HepG2 (cell line): ENCODE results near the gene POU2F2. TPM values are rescaled to one million over a fixed set of nuclear protein-coding genes. Genes with fewer than 3 reads are reported as not detected.

ENCODE experiments used
- ATAC-seq: fragments of 200-7000 bp; cut with Tn5 transposase; 3 replicates; pipeline ENCODE4 v1.9.1; 2020; ENCODE audit warnings: mild to moderate bottlenecking, moderate library complexity
- BruUV-seq: library from RNA; stranded (reverse); fragments of 400-500 nt; replicated peaks from 2 replicates; lab custom pipeline; 2021; lab: Mats Ljungman, UMichigan
- CTCF ChIA-PET: fragments of 300-600 bp; formaldehyde crosslinking; extraction: SDS; loops from one replicate; lab custom pipeline; 2021; ENCODE audit warnings: low total read pairs, inconsistent platforms, low intra/inter-chr PET ratio; lab: Yijun Ruan, JAX
- POLR2A ChIA-PET: fragments of 350-600 bp; sonication (Branson Sonifier 250); formaldehyde crosslinking; loops from one replicate; lab custom pipeline; 2020; ENCODE audit warnings: antibody characterized with exemption, inconsistent platforms; lab: Yijun Ruan, JAX
- DNase-seq: peaks from one replicate; pipeline ENCODE4 v3.0.0-alpha.2; 2015; ENCODE audit warnings: low spot score
- FAIRE-seq: peaks from 3 replicates; lab custom pipeline; 2011; peaks lifted over from hg19 to GRCh38; lab: Jason Lieb, UNC
- H2AFZ ChIP-seq: one replicate; pipeline ENCODE4 v1.6.1; 2011; ENCODE audit warnings: low read length, inconsistent platforms
- H3K27ac ChIP-seq: fragments of 300-600 bp; 3 replicates; pipeline ENCODE4 v1.8.0; 2011; ENCODE audit warnings: mixed run types, mild to moderate bottlenecking, mixed read lengths, low read length, inconsistent platforms; ENCODE audit not compliant: insufficient read depth; ENCODE audit errors: extremely low read length
- H3K27me3 ChIP-seq, 2 experiments: fragments of 200-600 bp in 1 of 2; 2 replicates in 1 of 2; 3 replicates in 1 of 2; pipeline versions ENCODE4 v1.6.0 to v1.8.0; 2011; ENCODE audit warnings: low read length in 2 of 2, mild to moderate bottlenecking in 2 of 2, moderate library complexity in 2 of 2, inconsistent platforms in 1 of 2; ENCODE audit not compliant: insufficient read depth in 2 of 2, control insufficient read depth in 1 of 2
- H3K36me3 ChIP-seq, 2 experiments: fragments of 200-600 bp in 1 of 2; replicated peaks in 1 of 2; 2 replicates in 1 of 2; 3 replicates in 1 of 2; pipeline versions ENCODE4 v1.5.1 to v1.8.0; 2011; ENCODE audit warnings: low read length in 2 of 2, inconsistent platforms in 1 of 2; ENCODE audit not compliant: insufficient read depth in 2 of 2, control insufficient read depth in 1 of 2
- H3K4me1 ChIP-seq: 2 replicates; pipeline ENCODE4 v1.5.1; 2012; ENCODE audit warnings: low read length, inconsistent platforms; ENCODE audit not compliant: insufficient read depth
- H3K4me2 ChIP-seq: 2 replicates; pipeline ENCODE4 v1.6.0; 2011; ENCODE audit warnings: low read depth, low read length, inconsistent platforms
- H3K4me3 ChIP-seq, 3 experiments: fragments of 200-600 bp in 1 of 3; sonication (generic), shearing (Covaris generic) in 1 of 3; replicated peaks in 1 of 3; 2 replicates each; pipeline ENCODE4 v1.5.1; 2011 to 2016; ENCODE audit warnings: low read length in 3 of 3, inconsistent platforms in 2 of 3, low read depth in 2 of 3, mild to moderate bottlenecking in 2 of 3, control low read depth in 1 of 3, mixed read lengths in 1 of 3; ENCODE audit not compliant: insufficient read depth in 1 of 3
- H3K79me2 ChIP-seq: one replicate; pipeline ENCODE4 v1.6.1; 2011; ENCODE audit warnings: low read length, inconsistent platforms; ENCODE audit not compliant: insufficient read depth
- H3K9ac ChIP-seq: 2 replicates; pipeline ENCODE4 v1.6.0; 2011; ENCODE audit warnings: mild to moderate bottlenecking, low read depth, low read length, inconsistent platforms; ENCODE audit not compliant: insufficient read depth
- H3K9me3 ChIP-seq: 2 replicates; pipeline ENCODE4 v1.5.1; 2012; ENCODE audit warnings: mild to moderate bottlenecking, low read length
- H4K20me1 ChIP-seq: 2 replicates; pipeline ENCODE4 v1.6.0; 2011; ENCODE audit warnings: inconsistent platforms, mild to moderate bottlenecking, low read length, moderate library complexity; ENCODE audit not compliant: insufficient read depth
- HOXA7 ChIP-seq: sonication (generic); formaldehyde crosslinking; IDR thresholded peaks from 2 replicates; pipeline ENCODE4 v1.8.1; 2022; ENCODE audit warnings: mild to moderate bottlenecking, missing genetic modification reagents, moderate library complexity
- MNT ChIP-seq: fragments of 450-650 bp; IDR thresholded peaks from 2 replicates; pipeline ENCODE4 v1.6.1; 2016
- SMC3 ChIP-seq: IDR thresholded peaks from 2 replicates; pipeline ENCODE4 v1.6.1; 2011; ENCODE audit warnings: low read length, improper control_type of control experiment
- WGBS: methylation state at CpG from one replicate; pipeline ENCODE4 v1.1.6; 2017; ENCODE audit warnings: low lambda C conversion rate; 5-methylcytosine and 5-hydroxymethylcytosine counted together
- in situ Hi-C: cut with HindIII; loops from 2 replicates; pipeline ENCODE4 v1.10.0; 2017; ENCODE audit warnings: low pct_unique_long_range_greater_than_20kb; ENCODE audit not compliant: extremely low pct_ligation_motif_present
- intact Hi-C: fragments of 100-400 bp; cut with micrococcal nuclease; formaldehyde crosslinking; loops from one replicate; pipeline ENCODE4 v1.10.0; 2022; ENCODE audit not compliant: unreplicated experiment
- polyA plus RNA-seq, 8 experiments: library from polyadenylated mRNA; depleted of rRNA in 3 of 8; stranded (reverse) in 7 of 8; unstranded in 1 of 8; fragments of >200 nt; fragmentation: Illumina TruSeq in 4 of 8; extraction: Trizol in 4 of 8; gene quantifications; 2 replicates each; pipeline versions ENCODE4 v1.2.1 to v1.2.3, GENCODE V29; 2011 to 2016; ENCODE audit warnings: low read depth in 4 of 8, missing spikeins in 1 of 8, mixed read lengths in 1 of 8; ENCODE audit not compliant: insufficient read depth in 1 of 8
- total RNA-seq, 5 experiments: library from RNA; depleted of rRNA; stranded (reverse); fragments of >200 nt; fragmentation: Illumina TruSeq; extraction: Trizol; gene quantifications; 2 replicates each; pipeline ENCODE4 v1.2.3, GENCODE V29; 2016; ENCODE audit warnings: low read depth in 1 of 5

POU2F2 gene
- total and polyA plus RNA-seq, 2 of the 13 experiments (the other 11 are each of a cell fraction or from before 2014, with no cell fraction given), result 0.09 to 0.17 TPM

GRCh38 chr19:42129399-42130253 lies 2.6 kb downstream of the POU2F2 start:
- no peak for TF ChIP-seq HOXA7 (CRISPR knock-in tag)
- peak; percentile 63 for TF ChIP-seq MNT
- TF ChIP-seq, all 625 proteins: peak for 1
- Histone ChIP-seq H3K4me1 (no peaks in the 10 kb centered on the region), H3K27ac (no peak overlapping the region), H3K9me3 (no peaks in the 10 kb centered on the region), H3K27me3 (peaks cover 11 to 58% of the 10 kb centered on the region in 2 experiments), H3K9ac (no peak overlapping the region), H3K4me2 (no peak overlapping the region), H3K36me3 (no peaks in the 10 kb centered on the region), H3K79me2 (no peaks in the 10 kb centered on the region), H4K20me1 (peaks cover 3% of the 10 kb centered on the region; the same call in 1 of the 2 replicates), H3K4me3 (no peak overlapping the region), H2AFZ (no peak overlapping the region)
- ATAC-seq (no peak), DNase-seq (no peak), FAIRE-seq (no peak)
- CTCF ChIA-PET, result no interaction called here
- WGBS, result 21% methylated on average over 13 of the region's 20 CpGs
- intact Hi-C loops (loop anchor here (5.0 kb wide), 1 partner anchor 273 kb away; no protein-coding TSS in a partner anchor), in situ Hi-C loops (loop anchor here (5.0 kb wide), 2 partner anchors 58 to 163 kb away; no protein-coding TSS in a partner anchor)
- BruUV-seq, result no TSS peak
- POLR2A ChIA-PET, result no interaction called here

DNA sequence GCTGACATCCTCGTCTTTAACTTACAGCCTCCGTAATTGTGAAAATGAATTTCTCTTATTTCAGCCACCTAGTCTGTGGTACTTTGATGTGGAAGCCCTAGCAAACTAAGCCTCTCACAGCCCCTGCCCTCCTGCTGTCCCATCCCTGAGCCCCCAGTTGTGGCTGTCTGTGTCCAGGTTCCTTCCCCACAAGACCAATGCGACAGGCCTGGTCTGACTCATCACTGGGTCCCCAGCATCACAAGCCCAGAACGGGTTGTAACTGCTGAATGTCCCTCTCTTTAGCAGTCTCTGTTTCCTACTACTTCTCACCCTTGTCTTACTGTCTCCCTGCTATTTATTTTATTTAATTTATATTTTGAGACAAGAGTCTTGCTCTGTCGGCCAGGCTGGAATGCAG lies 5.7 kb downstream of the POU2F2 start:
- Histone ChIP-seq H3K9ac (no peak overlapping the region), H2AFZ (no peak overlapping the region), H3K9me3 (no peaks in the 10 kb centered on the region), H3K4me3 (no peak overlapping the region), H3K79me2 (no peaks in the 10 kb centered on the region), H3K4me2 (no peak overlapping the region), H3K36me3 (no peaks in the 10 kb centered on the region), H3K27ac (no peak overlapping the region), H4K20me1 (no peaks in the 10 kb centered on the region), H3K27me3 (peaks cover 2 to 39% of the 10 kb centered on the region in 2 experiments; a peak in 4 of 5 replicates), H3K4me1 (peaks cover 5% of the 10 kb centered on the region)
- intact Hi-C loops, result no loop called here
- ATAC-seq, result no peak
- in situ Hi-C loops, result no loop called here
- BruUV-seq, result no TSS peak
- ChIA-PET POLR2A (no interaction called here), CTCF (no interaction called here)
- TF ChIP-seq SMC3, result no peak
- 23% methylated on average over 5 of the region's 5 CpGs for whole genome bisulfite sequencing
- FAIRE-seq, result no peak
- DNase-seq, result no peak
